Panc1 (cell line): ENCODE results near the gene ADGRV1.

Experiments
- POLR2AphosphoS5 ChIP-seq: IDR thresholded peaks from 2 replicates; pipeline ENCODE4 v1.6.1; 2012; ENCODE audit warnings: mild to moderate bottlenecking, low read depth, low read length, moderate library complexity
- TCF7L2 ChIP-seq: IDR thresholded peaks from 2 replicates; pipeline ENCODE4 v1.6.1; 2011; ENCODE audit warnings: mild to moderate bottlenecking, low read depth, low read length, inconsistent platforms
- TF ChIP-seq, protein P1 (sequence below): fragments of 450-650 bp; IDR thresholded peaks from 2 replicates; pipeline ENCODE4 v1.5.1; 2017; ENCODE audit warnings: mild to moderate bottlenecking

DNA sequence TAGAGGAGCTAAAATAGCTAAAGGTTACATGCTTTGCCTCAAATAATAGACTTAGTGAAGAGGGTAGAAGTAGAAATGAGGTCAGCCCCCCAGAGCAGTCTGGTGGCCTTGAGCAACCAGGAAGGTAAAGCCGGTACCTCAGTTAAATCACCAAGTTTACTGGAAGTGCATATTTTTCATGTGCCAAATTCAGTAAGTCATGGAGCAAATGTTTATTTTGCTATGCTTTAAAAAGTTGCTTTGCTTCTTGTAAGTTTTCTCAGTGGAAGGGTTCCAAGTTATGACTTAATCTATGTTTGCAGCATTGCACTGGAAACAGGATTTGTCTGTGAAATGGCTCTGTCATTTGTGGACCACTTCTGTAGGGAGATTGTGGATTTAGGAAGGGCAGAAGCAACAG is 567.9 kb downstream of the ADGRV1 start:
- TF ChIP-seq, protein P1, sequence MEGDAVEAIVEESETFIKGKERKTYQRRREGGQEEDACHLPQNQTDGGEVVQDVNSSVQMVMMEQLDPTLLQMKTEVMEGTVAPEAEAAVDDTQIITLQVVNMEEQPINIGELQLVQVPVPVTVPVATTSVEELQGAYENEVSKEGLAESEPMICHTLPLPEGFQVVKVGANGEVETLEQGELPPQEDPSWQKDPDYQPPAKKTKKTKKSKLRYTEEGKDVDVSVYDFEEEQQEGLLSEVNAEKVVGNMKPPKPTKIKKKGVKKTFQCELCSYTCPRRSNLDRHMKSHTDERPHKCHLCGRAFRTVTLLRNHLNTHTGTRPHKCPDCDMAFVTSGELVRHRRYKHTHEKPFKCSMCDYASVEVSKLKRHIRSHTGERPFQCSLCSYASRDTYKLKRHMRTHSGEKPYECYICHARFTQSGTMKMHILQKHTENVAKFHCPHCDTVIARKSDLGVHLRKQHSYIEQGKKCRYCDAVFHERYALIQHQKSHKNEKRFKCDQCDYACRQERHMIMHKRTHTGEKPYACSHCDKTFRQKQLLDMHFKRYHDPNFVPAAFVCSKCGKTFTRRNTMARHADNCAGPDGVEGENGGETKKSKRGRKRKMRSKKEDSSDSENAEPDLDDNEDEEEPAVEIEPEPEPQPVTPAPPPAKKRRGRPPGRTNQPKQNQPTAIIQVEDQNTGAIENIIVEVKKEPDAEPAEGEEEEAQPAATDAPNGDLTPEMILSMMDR = no peak
- no peak for TF ChIP-seq POLR2AphosphoS5
- TF ChIP-seq TCF7L2 = no peak
